OCI-LY1 (cell line): ENCODE data around the gene GAS2L2.

Experiments
- CTCF ChIP-seq: fragments of 200-600 bp; sonication (generic), shearing (Covaris generic); IDR thresholded peaks from 2 replicates; pipeline ENCODE4 v1.5.1; 2017; ENCODE audit warnings: mild to moderate bottlenecking, antibody characterized with exemption, low read length, moderate library complexity, mixed read lengths
- EZH2 ChIP-seq: fragments of 200-600 bp; sonication (generic), shearing (Covaris generic); IDR thresholded peaks from 2 replicates; pipeline ENCODE4 v1.8.0; 2017; ENCODE audit warnings: borderline replicate concordance, mixed run types, mild to moderate bottlenecking, antibody characterized with exemption, low read length, moderate library complexity, mixed read lengths

DNA sequence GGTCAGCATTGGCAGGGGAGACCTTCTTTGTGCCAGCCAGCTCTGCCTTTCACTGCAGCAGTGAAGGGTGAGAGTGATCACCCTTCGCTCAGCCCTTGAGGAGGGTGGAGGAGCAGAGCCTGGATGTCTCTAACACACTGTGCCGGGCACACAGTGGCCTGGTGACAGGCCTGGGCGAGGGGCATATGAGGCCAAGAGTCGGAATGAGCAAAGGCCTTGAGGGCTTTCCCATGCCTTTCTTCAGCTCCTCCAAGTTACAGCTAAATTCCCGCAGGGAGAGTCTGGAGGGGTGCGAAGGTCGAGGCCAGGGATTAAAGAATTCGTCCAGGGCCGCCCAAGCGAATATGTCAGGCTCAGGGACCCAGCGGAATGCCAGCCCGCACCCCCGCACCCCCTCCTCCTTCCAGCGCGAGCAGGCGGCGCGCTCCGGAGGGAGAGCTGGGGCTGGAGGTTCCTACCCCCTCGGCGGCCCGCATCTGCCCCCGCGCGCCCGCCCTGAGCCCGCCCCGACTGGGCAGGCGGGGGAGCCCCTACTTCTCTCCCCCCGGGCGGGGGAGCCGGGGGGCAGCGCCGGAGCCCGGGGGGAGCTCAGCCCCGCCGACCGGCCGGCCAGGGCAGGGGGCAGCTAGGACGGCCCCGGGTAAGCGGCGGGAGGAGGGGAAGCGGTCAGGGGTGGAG, 21.7 kb downstream of the GAS2L2 start, which contains the start of gene RASL10B:
- TF ChIP-seq CTCF (no peak), EZH2 (no peak)
